ENCODE data around the gene PEX10. TPM values are rescaled to one million over a fixed set of nuclear protein-coding genes. Genes with fewer than 3 reads are reported as not detected.

The PEX10 gene
- polyA plus RNA-seq, 1 donor from 2014 or later, result 30.1 TPM

DNA sequence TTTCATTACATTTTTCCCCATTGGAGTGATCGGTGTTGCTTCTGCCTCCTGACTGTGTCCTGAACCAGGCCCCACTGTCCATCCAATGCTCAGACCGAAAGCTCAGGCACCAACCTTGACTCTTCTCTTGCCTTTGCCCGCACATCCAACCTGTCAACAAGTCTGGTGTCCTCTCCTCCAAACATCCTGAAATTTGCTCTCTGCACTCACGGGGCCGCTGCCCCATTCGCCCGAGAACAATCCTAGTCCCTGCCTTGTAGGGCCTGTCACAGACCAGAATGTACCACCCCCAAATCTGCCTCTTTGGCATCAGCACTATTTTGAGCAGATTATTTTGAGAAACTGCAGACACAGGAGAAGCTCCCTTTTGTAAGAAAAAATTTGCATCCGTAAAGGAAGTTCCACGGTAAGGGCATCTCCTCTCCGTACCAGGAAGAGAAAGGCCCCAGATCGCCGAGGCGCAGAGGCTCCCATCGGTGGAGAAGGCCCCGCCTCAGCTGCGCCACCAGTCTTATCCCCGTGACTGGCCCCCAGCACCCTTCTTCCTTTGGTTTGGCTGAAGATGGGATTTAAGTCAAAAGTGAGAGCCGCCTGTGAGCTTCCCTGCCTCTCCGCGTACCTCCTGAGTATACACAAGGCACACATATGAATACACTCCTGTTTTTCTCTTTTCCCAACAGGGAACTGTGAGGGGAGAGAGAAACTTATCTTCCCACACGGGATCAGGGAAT lies 28.1 kb downstream of the PEX10 start:
- Histone ChIP-seq H3K4me3 (ENCODE audit: low read length) (no peak overlapping the region), H3K27ac (ENCODE audit: low read length) (no peak overlapping the region), H3K9me3 (ENCODE audit: low read length) (no peaks in the 10 kb centered on the region), H3K36me3 (ENCODE audit: insufficient read depth, low read length) (no peaks in the 10 kb centered on the region), H2AFZ (ENCODE audit: low read depth, low read length) (no peak overlapping the region), H3F3A (ENCODE audit: insufficient read depth, low read length, poor library complexity, severe bottlenecking) (no peaks in the 10 kb centered on the region), H3K27me3 (ENCODE audit: insufficient read depth, low read depth, low read length) (no peaks in the 10 kb centered on the region), H3K79me2 (replicated peaks; ENCODE audit: insufficient read depth, low read length) (no peaks in the 10 kb centered on the region), H3K9me2 (ENCODE audit: insufficient read depth, low read length) (no peaks in the 10 kb centered on the region), H3K9ac (ENCODE audit: low read length) (no peak overlapping the region), H4K20me1 (ENCODE audit: insufficient read depth) (no peaks in the 10 kb centered on the region), H3K4me2 (ENCODE audit: low read length) (no peak overlapping the region)
- no peak for TF ChIP-seq MXI1 (conservative IDR thresholded peaks at IDR 0.05; ENCODE audit: poor library complexity, severe bottlenecking)
- TF ChIP-seq, protein P1, sequence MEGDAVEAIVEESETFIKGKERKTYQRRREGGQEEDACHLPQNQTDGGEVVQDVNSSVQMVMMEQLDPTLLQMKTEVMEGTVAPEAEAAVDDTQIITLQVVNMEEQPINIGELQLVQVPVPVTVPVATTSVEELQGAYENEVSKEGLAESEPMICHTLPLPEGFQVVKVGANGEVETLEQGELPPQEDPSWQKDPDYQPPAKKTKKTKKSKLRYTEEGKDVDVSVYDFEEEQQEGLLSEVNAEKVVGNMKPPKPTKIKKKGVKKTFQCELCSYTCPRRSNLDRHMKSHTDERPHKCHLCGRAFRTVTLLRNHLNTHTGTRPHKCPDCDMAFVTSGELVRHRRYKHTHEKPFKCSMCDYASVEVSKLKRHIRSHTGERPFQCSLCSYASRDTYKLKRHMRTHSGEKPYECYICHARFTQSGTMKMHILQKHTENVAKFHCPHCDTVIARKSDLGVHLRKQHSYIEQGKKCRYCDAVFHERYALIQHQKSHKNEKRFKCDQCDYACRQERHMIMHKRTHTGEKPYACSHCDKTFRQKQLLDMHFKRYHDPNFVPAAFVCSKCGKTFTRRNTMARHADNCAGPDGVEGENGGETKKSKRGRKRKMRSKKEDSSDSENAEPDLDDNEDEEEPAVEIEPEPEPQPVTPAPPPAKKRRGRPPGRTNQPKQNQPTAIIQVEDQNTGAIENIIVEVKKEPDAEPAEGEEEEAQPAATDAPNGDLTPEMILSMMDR (IDR thresholded peaks at IDR 0.05; ENCODE audit: poor library complexity, severe bottlenecking), result no peak
- TF ChIP-seq, protein P2, sequence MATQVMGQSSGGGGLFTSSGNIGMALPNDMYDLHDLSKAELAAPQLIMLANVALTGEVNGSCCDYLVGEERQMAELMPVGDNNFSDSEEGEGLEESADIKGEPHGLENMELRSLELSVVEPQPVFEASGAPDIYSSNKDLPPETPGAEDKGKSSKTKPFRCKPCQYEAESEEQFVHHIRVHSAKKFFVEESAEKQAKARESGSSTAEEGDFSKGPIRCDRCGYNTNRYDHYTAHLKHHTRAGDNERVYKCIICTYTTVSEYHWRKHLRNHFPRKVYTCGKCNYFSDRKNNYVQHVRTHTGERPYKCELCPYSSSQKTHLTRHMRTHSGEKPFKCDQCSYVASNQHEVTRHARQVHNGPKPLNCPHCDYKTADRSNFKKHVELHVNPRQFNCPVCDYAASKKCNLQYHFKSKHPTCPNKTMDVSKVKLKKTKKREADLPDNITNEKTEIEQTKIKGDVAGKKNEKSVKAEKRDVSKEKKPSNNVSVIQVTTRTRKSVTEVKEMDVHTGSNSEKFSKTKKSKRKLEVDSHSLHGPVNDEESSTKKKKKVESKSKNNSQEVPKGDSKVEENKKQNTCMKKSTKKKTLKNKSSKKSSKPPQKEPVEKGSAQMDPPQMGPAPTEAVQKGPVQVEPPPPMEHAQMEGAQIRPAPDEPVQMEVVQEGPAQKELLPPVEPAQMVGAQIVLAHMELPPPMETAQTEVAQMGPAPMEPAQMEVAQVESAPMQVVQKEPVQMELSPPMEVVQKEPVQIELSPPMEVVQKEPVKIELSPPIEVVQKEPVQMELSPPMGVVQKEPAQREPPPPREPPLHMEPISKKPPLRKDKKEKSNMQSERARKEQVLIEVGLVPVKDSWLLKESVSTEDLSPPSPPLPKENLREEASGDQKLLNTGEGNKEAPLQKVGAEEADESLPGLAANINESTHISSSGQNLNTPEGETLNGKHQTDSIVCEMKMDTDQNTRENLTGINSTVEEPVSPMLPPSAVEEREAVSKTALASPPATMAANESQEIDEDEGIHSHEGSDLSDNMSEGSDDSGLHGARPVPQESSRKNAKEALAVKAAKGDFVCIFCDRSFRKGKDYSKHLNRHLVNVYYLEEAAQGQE (IDR thresholded peaks at IDR 0.05; ENCODE audit: borderline replicate concordance), result no peak
- no peak for TF ChIP-seq EZH2 (IDR thresholded peaks at IDR 0.05; ENCODE audit: borderline replicate concordance, insufficient read depth, low read length, poor library complexity, severe bottlenecking)
- TF ChIP-seq POLR2AphosphoS5 (IDR thresholded peaks at IDR 0.05), result no peak
- no peak for TF ChIP-seq RAD21 (conservative IDR thresholded peaks at IDR 0.05)
- TF ChIP-seq SMC3 (conservative IDR thresholded peaks at IDR 0.05; ENCODE audit: poor library complexity), result no peak
- no peak for TF ChIP-seq EP300 (conservative IDR thresholded peaks at IDR 0.05; ENCODE audit: poor library complexity, severe bottlenecking)
- no peak for TF ChIP-seq TAF1 (IDR thresholded peaks at IDR 0.05; ENCODE audit: low read depth)

DNA sequence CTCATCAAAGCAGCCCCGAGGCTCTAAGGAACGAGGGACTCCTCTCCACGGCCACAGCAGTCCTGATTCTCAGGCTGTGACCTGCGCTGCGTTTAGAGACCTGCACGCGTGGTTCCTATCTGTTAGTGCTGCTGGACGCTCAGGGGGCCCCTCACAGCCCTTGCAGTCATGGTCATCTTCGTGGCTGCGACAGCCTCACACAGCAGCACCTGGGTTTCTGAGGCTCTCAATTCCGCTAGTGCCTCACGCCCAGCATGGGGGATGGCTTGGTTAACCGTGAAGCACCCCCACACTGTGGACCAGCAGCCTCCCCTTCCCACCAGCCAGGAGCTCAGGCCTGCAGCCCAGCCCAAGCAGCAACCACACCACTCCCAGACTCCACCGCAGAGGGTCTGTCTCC lies 28.8 kb downstream of the PEX10 start:
- Histone ChIP-seq H3K4me3 (ENCODE audit: low read length) (no peak overlapping the region), H3K9ac (ENCODE audit: low read length) (no peak overlapping the region)

More for the DNA sequence above, 28.8 kb downstream of the PEX10 start:
- no peaks in the 10 kb centered on the region for H4K20me1 ChIP-seq (ENCODE audit: insufficient read depth)
- no peak overlapping the region for H2AFZ ChIP-seq (ENCODE audit: low read depth, low read length)
- no peak overlapping the region for H3K4me2 ChIP-seq (ENCODE audit: low read length)
- H3K79me2 ChIP-seq (replicated peaks; ENCODE audit: insufficient read depth, low read length), result no peaks in the 10 kb centered on the region
- no peaks in the 10 kb centered on the region for H3K36me3 ChIP-seq (ENCODE audit: insufficient read depth, low read length)
- H3F3A ChIP-seq (ENCODE audit: insufficient read depth, low read length, poor library complexity, severe bottlenecking), result no peaks in the 10 kb centered on the region
- no peak overlapping the region for H3K27ac ChIP-seq (ENCODE audit: low read length)
- H3K9me2 ChIP-seq (ENCODE audit: insufficient read depth, low read length), result no peaks in the 10 kb centered on the region
- TF ChIP-seq EZH2 (IDR thresholded peaks at IDR 0.05; ENCODE audit: borderline replicate concordance, insufficient read depth, low read length, poor library complexity, severe bottlenecking), result no peak
- no peak for TF ChIP-seq MXI1 (conservative IDR thresholded peaks at IDR 0.05; ENCODE audit: poor library complexity, severe bottlenecking)
- TF ChIP-seq POLR2AphosphoS5 (IDR thresholded peaks at IDR 0.05), result no peak
- TF ChIP-seq RAD21 (conservative IDR thresholded peaks at IDR 0.05), result no peak
- TF ChIP-seq, protein P2 (IDR thresholded peaks at IDR 0.05; ENCODE audit: borderline replicate concordance), result no peak
- TF ChIP-seq SMC3 (conservative IDR thresholded peaks at IDR 0.05; ENCODE audit: poor library complexity), result no peak
- no peak for TF ChIP-seq TAF1 (IDR thresholded peaks at IDR 0.05; ENCODE audit: low read depth)
- TF ChIP-seq, protein P1 (IDR thresholded peaks at IDR 0.05; ENCODE audit: poor library complexity, severe bottlenecking), result no peak
- no peak for TF ChIP-seq EP300 (conservative IDR thresholded peaks at IDR 0.05; ENCODE audit: poor library complexity, severe bottlenecking)
- H3K27me3 ChIP-seq (ENCODE audit: insufficient read depth, low read depth, low read length), result no peaks in the 10 kb centered on the region
- no peaks in the 10 kb centered on the region for H3K9me3 ChIP-seq (ENCODE audit: low read length)

Measured in neural cell (in vitro differentiated cells).